MCF 10A (cell line): ENCODE results near the gene MOV10. TPM values are rescaled to one million over a fixed set of nuclear protein-coding genes. Genes with fewer than 3 reads are reported as not detected.
"Not testable (repeated sequence)": the region's sequence is repeated elsewhere in the genome, so short reads cannot be mapped to it uniquely, and the experiment has no call there.

Experiments
- BruUV-seq: library from RNA; stranded (reverse); fragments of 400-500 nt; replicated peaks from 2 replicates; lab custom pipeline; 2021; lab: Mats Ljungman, UMichigan
- CTCF ChIA-PET: fragments of 300-600 bp; sonication (Branson Sonifier 250); formaldehyde crosslinking; extraction: SDS; loops from one replicate; lab custom pipeline; 2021; ENCODE audit warnings: antibody characterized with exemption, inconsistent platforms; lab: Yijun Ruan, JAX
- POLR2A ChIA-PET: fragments of 300-600, 350-650 bp; sonication (Branson Sonifier 250); formaldehyde crosslinking; extraction: SDS; loops from one replicate; lab custom pipeline; 2020; ENCODE audit warnings: antibody characterized with exemption, inconsistent platforms; lab: Yijun Ruan, JAX
- DNase-seq: peaks from one replicate; pipeline ENCODE4 v3.0.0-alpha.2; 2018; ENCODE audit not compliant: unreplicated experiment
- H3K27ac Mint-ChIP-seq: one replicate; pipeline ENCODE4 v1.8.0; 2022; ENCODE audit warnings: mild to moderate bottlenecking, low read depth, mixed read lengths; ENCODE audit not compliant: unreplicated experiment
- H3K27me3 Mint-ChIP-seq: one replicate; pipeline ENCODE4 v1.8.0; 2022; ENCODE audit warnings: mixed read lengths; ENCODE audit not compliant: insufficient read depth, unreplicated experiment
- H3K36me3 Mint-ChIP-seq: one replicate; pipeline ENCODE4 v1.8.0; 2022; ENCODE audit warnings: mild to moderate bottlenecking, moderate library complexity, mixed read lengths; ENCODE audit not compliant: insufficient read depth, unreplicated experiment
- H3K4me1 Mint-ChIP-seq: one replicate; pipeline ENCODE4 v1.8.0; 2022; ENCODE audit warnings: mixed read lengths; ENCODE audit not compliant: insufficient read depth, unreplicated experiment
- H3K4me3 Mint-ChIP-seq: one replicate; pipeline ENCODE4 v1.8.0; 2022; ENCODE audit warnings: mild to moderate bottlenecking, moderate library complexity, mixed read lengths; ENCODE audit not compliant: unreplicated experiment
- H3K9me3 Mint-ChIP-seq: one replicate; pipeline ENCODE4 v1.8.0; 2022; ENCODE audit warnings: mixed read lengths; ENCODE audit not compliant: unreplicated experiment
- CTCF ChIP-seq: fragments of 200-600 bp; IDR thresholded peaks from one replicate; pipeline ENCODE4 v1.8.0; 2022; ENCODE audit warnings: antibody characterized with exemption, mild to moderate bottlenecking; ENCODE audit not compliant: unreplicated experiment
- intact Hi-C: fragments of 100-400 bp; cut with micrococcal nuclease; formaldehyde crosslinking; loops from 2 replicates; pipeline ENCODE4 v1.14.1; 2022
- total RNA-seq: library from RNA; stranded (reverse); gene quantifications from 2 replicates; pipeline ENCODE4 v1.2.3, GENCODE V29; 2022

The MOV10 gene
- total RNA-seq, 1 experiment from 2014 or later = 55.6 TPM

- no peak overlapping the region for H3K4me3 Mint-ChIP-seq
- no peak for DNase-seq
- CTCF ChIA-PET = interaction anchor here (0.5 to 15.1 kb wide), 10 partner anchors 10 to 1056 kb away, joined by 3 to 838 read pairs (median 7); partner anchors contain the start of gene LRIG2
- peaks cover 5% of the 10 kb centered on the region for H3K4me1 Mint-ChIP-seq
- POLR2A ChIA-PET = no interaction called here
- no peak for TF ChIP-seq CTCF
- no peaks in the 10 kb centered on the region for H3K27me3 Mint-ChIP-seq
- no peaks in the 10 kb centered on the region for H3K9me3 Mint-ChIP-seq
- no peaks in the 10 kb centered on the region for H3K36me3 Mint-ChIP-seq
- no peak overlapping the region for H3K27ac Mint-ChIP-seq
- BruUV-seq = no TSS peak
- intact Hi-C loops = no loop called here
These were observed 46.3 kb downstream of the MOV10 start for GRCh38 chr1:112720800-112721199.

GRCh38 chr1:112721294-112721693 lies 46.8 kb downstream of the MOV10 start:
- POLR2A ChIA-PET = not testable (repeated sequence)

GRCh38 chr1:112721966-112722524 lies 47.6 kb downstream of the MOV10 start:
- intact Hi-C loops = no loop called here
- Mint-ChIP-seq H3K27me3 (no peaks in the 10 kb centered on the region), H3K9me3 (no peaks in the 10 kb centered on the region), H3K4me3 (no peak overlapping the region), H3K36me3 (no peaks in the 10 kb centered on the region), H3K4me1 (peaks cover 5% of the 10 kb centered on the region), H3K27ac (no peak overlapping the region)
- POLR2A ChIA-PET = no interaction called here
- CTCF ChIA-PET = interaction anchor here (0.6 to 15.1 kb wide), 9 partner anchors 10 to 351 kb away, joined by 3 to 838 read pairs (median 6); partner anchors contain the start of gene LRIG2
- no TSS peak for BruUV-seq
- TF ChIP-seq CTCF = no peak
- DNase-seq = no peak

More at GRCh38 chr1:112721294-112721693, 46.8 kb downstream of the MOV10 start:
- H3K4me1 Mint-ChIP-seq, intact Hi-C loops, H3K27me3 Mint-ChIP-seq, H3K27ac Mint-ChIP-seq, H3K9me3 Mint-ChIP-seq, BruUV-seq, H3K36me3 Mint-ChIP-seq, H3K4me3 Mint-ChIP-seq, DNase-seq: not testable (repeated sequence)
- CTCF ChIA-PET = interaction anchor here (0.6 to 15.1 kb wide), 11 partner anchors 10 to 352 kb away, joined by 3 to 838 read pairs (median 4); partner anchors contain the start of gene LRIG2

- Mint-ChIP-seq H3K27ac (no peak overlapping the region), H3K9me3 (no peaks in the 10 kb centered on the region), H3K36me3 (no peaks in the 10 kb centered on the region), H3K4me1 (peaks cover 5% of the 10 kb centered on the region), H3K4me3 (no peak overlapping the region), H3K27me3 (no peaks in the 10 kb centered on the region)
- POLR2A ChIA-PET = interaction anchor here (0.6 to 0.7 kb wide), 2 partner anchors 83 to 602 kb away, joined by 3 read pairs; no protein-coding TSS in a partner anchor
- no TSS peak for BruUV-seq
- DNase-seq = no peak
- CTCF ChIA-PET = interaction anchor here (0.6 to 15.1 kb wide), 5 partner anchors 15 to 350 kb away, joined by 3 to 838 read pairs (median 4); partner anchors contain the start of gene LRIG2
- no peak for TF ChIP-seq CTCF
- intact Hi-C loops = no loop called here
These were observed 48.4 kb downstream of the MOV10 start for GRCh38 chr1:112722601-112723510.
